GM21723 (cell line): Measurements from ENCODE around the gene CACNA1A.
"Not testable (repeated sequence)": the region's sequence is repeated elsewhere in the genome, so short reads cannot be mapped to it uniquely, and the experiment has no call there.

Experiments used
- ATAC-seq: cut with Tn5 transposase; IDR thresholded peaks from one replicate; pipeline ENCODE4 v1.9.1; 2021; ENCODE audit warnings: mild to moderate bottlenecking, moderate library complexity; ENCODE audit not compliant: unreplicated experiment

CACNA1A gene

DNA sequence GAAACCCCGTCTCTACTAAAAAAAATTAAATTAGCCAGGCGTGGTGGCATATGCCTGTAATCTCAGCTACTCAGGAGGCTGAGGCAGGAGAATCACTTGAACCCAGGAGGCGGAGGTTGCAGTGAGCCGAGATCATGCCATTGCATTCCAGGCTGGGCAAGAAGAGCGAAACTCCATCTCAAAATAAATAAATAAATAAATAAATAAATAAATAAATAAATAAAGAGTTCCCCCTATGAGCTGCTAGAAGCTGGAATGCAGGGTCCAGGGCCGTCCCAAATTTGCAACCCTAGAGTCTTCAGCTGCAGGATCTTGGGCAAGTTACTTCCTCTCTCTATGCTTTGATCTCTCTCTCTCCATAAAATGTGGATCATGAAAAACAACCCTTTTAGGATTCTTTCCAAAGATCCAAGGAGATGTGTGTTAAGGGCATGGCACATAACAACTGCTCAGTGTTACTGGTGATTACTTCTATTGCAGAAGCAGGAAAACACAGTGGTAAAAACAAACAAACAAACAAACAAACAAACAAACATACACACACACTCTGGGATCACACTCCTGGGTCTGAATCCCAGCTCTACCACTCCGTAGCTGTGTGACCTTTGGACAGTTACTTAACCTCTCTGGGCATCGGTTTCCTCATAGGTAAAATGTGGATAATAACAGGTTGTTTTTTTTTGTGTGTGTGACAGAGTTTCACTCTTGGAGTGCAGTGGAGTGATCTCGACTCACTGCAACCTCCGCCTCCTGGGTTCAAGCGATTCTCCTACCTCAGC is 78.8 kb downstream of the CACNA1A start:
- ATAC-seq, result no peak

DNA sequence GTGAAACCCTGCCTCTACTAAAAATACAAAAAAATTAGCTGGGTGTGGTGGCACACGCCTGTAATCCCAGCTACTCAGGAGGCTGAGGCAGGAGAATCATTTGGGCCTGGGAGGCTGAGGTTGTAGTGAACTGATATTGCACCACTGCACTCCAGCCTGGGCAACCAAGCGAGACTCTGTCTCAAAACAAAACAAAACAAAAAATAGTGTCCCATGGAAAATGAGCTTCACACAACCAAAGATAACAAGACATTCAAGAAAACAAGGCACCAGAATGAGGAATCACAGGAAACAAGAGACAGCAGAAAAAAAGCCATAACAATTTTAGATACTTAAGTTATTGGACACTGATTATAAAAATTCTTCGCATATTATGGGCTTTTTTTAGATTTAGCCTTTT is 80.4 kb downstream of the CACNA1A start:
- ATAC-seq, result not testable (repeated sequence)

DNA sequence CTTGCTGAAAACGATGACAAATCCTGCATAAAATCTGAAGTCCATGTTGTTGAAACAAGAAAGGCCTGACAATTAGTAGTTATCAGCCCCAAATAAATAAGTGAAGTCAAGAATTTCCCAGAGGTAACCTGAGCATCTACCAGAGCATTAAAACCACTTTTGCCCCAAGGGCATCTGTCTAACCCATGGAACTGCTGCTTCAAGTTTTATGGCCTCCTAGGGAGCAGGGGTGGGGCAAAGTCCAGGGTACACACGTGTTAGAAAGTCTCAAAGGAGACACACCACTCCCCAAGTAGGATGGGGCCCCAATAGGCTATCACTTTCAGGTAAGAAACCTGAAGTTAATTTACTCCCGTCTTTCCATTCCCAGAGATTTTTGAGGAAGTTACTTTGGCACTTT is 81.1 kb downstream of the CACNA1A start:
- no peak for ATAC-seq

DNA sequence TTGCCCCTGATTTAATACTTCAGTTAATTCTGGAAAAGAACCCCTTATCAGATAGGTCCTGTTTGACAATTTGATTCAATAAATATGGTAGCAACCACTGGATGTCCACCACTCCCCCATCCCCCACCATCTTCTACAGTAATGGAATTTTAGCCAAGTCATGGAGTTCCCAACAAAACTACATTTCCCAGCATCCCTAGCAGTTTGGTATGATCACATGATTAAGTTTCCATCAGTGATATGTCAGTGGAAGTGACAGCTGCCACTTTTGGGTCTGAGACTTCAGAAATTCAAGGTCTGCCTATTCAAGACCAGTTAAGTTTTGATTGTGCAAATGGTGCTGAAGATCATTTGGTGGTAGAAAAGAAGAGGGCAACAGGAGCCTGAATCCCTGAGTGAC is 85.5 kb downstream of the CACNA1A start:
- ATAC-seq, result no peak

DNA sequence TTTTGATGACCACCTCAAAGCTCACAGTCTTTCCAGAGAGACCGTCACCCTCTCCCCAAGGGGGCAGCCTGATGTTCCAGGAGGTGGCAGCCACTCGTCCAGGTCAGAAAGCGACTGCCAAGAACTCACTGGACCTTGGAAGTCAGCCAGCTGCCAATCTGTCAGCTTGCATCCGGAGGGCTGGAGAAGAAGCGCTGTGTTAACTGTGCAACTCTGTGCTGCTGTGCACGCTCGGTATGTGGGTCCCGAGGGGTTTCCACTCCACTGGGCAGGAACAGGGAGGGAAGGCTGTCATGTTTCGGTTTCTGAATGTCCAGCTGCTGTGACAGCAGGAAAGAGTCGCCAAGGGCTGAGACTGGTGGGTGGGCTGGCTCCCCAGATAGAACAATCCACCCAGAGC is 89.2 kb downstream of the CACNA1A start:
- ATAC-seq, result no peak

DNA sequence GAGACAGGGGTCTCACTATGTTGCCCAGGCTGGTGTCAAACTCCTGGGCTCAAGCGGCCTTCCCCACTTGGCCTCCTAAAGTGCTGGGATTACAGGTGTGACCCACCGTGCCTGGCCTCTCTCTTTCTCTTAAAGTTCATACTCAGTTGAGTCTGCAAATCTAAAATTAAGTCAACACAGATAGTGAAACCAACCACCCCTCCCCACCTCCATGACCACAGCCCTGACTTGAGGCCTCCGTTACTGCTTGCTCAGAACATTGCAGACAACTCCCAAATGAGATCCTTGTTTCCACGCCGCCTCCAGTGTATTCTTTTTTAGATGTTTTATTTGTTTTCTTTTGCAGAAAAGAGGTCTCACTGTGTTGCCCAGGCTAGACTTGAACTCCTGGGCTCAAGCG is 94.4 kb downstream of the CACNA1A start:
- ATAC-seq, result no peak

DNA sequence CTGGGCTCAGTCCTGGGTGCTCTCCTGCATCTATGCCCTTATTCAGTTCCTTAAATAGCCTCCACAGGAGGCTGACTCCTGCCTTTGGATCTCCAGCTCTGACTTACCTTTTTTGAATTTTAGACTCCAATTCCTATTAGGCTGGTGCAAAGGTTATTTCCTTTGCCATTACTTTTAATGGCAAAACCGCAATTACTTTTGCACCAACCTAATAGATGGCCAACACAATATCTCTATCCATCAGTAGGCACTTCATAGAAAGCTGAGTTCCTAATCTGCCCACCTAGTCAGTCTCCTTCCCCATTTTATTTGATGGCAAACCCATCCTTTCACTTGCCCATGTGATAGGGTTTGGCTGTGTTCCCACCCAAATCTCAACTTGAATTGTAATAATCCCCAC is 95.3 kb downstream of the CACNA1A start:
- ATAC-seq, result no peak

DNA sequence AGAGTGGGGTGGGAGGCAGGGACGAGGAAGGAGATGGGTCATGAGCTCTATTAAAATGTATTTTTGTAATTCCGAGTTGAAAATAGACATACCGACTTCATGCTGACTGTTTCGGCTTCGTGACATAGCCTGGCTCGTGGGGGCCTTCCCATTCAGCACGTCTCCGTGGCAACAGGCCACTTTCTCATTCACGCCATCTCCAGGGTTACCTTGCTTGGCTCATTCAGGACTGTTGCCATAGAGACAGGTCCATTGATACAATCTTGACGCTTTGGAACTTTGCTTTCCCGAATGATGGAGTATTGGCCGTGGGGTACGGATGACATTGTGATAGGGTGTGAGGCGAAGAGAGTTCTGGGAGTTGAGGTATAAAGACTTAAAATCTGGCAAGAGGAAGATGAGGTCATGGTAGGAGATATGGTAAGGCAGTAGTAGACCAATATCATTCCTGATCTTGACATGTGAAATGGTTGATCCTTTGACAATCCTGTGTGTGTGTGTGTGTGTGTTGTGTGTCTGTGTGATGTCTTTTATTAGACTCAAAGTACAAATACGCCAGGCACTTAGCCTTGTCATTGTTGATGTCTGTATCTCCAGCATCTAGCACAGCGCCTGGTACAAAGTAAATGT is 97.3 kb downstream of the CACNA1A start:
- no peak for ATAC-seq

DNA sequence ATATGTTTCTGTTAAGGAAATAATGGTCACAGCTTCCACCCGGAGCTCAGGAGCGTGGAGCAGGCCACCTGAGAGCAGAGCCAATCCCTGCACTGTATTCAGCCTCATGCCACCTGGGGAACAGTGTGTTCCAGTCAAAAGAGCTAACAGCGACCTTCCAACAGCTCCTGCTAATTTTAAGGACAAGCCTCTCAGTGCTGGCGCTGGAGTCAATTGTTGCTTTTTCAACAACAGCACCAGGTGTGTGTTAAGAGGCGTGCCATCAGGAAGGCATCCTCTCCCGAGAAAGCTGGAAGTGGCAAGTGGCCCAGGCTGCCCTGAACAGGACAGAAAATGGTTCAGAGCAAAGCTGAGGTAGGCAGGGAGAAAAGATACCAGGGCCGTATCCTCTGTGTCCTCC is 102.0 kb downstream of the CACNA1A start:
- no peak for ATAC-seq

DNA sequence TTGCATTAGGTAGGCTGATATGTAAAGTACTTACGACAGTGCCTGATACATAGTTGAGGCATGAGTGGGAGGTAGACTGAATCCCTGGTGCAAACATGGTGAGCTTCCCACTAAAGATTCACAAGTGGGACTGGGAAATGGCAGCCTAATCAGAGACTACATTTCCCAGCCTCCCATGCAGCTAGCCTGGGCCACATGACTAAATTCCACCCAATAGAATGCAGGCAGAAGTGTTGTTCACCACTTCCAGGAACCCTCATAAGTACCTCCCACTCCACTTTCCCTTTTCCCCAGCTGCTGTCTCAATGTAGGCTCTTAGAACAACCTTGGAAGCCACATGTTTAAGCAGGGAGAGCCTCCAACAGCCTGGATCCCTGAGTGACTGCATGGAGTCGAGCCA is 104.9 kb downstream of the CACNA1A start:
- ATAC-seq, result no peak

DNA sequence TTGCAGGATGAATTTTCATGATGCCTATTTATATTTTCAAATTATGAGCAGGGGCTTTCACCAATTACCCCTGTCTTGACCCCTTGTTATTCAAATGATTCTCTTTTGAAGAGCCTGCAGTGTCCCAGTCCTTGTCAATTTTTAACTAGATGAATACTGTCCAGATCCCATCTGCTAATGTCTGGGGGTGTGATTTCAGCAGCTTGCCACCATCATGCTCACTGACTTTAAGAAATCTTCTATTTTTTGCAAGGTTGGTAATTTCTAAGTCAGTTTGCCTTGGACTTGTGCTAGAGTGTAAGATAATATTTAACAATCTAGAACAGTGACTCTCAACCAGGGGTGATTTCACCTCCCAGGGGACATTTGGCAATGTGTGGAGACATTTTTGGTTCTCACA is 106.0 kb downstream of the CACNA1A start:
- no peak for ATAC-seq

DNA sequence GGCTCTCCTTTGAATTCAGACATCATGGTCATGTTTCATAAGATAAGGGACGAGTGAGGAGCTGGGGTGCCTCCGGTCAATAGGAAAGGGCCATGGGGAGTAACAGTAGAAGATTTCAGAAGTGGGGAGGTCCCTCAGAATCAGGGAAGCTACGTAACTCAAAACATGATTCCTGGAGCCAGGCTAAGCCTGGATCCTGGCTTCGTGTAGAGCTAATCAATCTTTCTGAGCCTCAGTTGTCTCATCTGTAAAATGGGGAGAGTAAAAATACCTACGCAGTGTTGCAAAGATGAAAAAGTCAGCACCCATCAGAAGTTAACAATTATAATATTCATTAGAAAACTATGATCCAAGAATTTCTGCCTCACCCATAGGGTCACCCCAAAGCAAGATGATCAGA is 106.5 kb downstream of the CACNA1A start:
- ATAC-seq, result no peak

DNA sequence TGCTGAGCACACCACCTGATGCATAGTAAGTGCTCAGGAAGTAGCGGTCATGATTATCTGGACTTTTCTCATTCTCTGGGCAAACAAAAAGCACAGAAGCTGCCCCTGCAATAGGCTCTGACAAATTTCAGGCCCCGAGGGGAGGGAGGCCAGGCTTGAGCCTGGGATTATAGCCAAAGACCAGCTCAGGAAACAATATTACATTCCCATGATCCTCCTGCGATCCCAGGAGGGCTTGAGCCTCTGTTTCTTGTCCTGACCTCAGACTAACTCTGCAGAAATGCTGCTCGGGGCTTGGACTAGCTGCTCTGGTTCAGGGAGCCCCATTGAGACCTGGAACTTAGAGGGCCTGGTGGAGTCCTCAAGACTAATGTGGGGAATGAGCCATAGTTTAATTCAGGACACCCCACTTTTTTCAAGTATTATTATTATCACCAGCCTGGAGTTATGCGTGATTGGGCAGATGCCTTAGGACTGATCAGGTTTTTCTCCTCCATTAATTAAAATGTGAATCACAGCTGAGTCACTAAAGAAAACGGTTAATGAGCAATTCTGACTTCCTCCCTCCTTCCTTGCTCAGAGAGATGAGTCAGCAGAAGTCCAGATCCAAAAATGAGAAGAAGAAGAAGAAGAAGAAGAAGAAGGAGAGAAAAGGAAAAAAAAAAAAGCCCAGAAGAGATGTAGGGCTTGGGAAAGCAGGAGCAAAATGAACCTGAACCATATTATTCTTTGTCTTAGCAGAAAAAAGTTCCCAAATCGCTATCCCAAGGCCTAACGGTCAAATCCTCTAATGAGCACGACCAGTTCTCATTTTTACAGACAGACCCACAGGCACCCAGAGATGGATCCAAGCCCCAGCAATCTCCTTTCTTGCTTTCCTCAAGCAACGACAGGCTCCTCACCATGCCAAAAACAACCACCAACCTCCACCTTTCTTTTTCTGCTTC is 107.2 kb downstream of the CACNA1A start:
- ATAC-seq, result no peak

DNA sequence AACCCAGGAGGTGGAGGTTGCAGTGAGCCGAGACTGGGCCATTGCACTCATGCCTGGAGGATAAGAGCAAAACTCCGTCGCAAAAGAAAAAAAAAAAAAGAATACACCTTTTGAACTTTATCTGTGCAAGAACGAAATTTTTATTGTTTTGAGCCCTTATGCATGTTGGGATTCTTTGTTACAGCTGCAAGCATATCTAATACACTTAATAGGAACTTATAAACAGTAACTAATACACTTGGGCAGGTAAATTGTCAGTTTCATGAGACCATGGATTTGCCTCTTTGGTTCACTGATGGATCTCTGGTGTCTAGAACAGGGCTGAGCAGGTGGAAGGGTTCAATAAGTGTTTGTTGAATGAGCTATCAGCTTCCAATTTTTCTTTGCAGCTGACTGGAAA is 108.1 kb downstream of the CACNA1A start:
- no peak for ATAC-seq

DNA sequence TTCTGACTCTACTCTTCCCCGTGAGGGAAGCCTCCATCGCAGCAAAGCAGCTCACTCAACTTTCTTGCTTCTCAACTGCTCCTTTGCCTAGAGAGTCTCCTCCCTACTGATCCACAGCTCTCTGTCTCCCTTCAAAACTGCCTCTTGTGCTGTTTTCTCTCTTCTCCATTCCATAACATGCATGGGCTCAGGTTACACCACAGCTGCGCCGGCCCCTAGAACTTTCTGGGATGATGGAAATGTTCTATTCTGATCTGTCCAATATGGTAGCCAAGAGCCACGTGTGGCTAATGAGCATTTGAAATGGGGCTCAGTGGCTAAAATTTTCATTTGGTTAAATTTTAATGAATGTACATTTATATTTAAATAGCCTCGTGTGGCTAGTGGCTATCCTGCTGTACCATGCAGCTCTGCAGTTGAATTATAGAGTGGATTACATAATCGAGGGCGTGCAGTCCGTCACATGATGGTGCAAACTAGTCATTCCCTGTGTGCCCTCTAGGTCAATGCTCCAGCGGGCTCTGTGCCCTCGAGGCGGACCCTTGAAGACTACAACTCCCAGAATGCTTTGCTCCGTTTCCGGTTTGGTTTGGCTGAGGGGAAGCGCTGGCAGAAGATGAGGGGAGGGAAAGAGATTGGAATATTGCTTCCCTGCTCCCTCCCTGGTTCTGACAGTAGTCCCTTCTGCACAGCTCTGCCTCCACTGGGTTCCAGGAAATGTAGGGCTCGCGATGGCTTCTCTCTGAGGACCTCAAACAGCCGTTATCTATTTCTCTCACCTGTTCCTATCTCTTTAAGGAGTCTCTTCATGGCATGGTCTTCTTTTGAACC is 109.8 kb downstream of the CACNA1A start:
- ATAC-seq, result no peak

DNA sequence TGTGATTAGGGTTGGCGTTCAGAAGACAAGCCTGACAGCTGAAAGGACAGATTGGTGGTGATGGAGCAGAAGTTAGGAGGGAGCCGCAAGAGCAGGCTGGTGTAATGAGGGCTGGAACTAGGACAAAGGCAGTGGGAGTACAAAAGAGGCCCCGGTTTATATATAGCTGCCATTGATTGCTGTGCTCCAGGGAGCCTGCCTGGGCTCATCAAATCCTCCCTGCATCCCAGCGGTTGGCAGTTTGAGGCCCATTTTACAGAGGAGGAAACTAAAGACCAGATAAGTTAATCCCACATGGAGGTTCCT is 123.7 kb downstream of the CACNA1A start:
- ATAC-seq, result no peak

DNA sequence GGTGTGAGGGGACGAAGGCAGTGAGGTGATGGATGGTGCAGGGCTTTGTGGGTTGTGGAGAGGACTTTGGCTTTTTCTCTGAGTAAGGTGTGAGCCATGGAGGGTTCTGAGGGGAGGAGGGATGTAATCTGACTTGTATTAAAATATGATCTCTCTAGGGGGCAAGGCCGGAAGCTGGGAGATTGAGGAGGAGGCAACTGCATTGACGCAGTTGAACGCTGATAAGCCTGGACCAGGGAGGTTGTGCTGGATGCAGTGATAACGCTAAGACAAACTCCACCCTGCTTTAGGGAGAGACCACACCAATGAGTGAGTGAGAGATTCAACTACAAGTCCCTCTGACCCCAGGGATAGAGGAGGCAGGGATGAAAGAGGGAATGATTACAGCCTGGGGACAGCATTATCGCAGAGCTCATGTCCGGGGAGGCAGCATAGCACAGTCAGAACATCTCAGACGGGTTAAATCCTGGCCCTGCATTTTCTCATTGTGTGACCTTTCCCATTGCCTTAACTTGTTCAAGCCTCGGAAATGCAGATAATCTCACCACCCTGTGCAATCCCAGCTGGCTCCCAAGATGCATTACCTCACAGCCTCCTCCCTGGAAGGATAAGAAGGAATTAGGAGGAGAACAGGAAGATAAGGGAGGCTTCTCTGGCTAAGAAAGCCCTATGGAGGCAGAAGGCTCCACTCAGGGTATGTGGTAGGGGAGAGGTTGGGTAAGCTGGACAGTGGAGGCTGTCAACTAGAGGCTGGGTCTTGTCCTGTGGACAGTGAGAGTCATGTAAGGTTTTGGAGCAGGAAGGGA is 124.2 kb downstream of the CACNA1A start:
- no peak for ATAC-seq

DNA sequence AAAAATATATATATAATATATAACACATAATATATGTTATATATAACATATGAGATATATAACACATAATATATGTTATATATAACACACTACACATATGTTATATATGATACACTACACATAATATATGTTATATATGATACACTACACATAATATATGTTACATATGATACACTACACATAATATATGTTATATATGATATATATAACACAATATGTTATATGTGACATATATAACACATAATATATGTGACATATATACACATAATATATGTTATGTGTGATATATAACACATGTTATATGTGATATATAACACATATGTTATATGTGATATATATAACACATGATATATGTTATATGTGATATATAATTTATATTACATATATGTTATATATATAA is 129.7 kb downstream of the CACNA1A start:
- ATAC-seq, result no peak

DNA sequence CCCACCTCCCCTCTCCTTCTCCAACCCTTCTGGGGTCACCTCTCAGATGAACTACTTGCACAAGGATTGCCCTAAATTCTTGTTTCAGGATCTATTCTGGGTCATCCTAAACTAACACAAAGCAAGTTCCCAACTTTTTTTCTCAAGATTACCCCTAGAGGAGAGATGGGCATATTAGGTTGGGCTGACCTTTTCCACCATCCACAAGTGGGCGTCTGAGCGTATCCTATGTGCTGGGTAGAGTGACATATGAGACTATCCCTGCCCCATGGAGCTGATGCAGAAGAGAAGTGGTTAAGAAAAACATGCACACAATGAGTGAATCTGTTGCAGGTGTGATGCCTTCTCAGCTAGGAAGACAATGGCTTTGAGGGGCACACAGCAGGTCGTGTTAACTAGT is 132.7 kb downstream of the CACNA1A start:
- ATAC-seq, result no peak

DNA sequence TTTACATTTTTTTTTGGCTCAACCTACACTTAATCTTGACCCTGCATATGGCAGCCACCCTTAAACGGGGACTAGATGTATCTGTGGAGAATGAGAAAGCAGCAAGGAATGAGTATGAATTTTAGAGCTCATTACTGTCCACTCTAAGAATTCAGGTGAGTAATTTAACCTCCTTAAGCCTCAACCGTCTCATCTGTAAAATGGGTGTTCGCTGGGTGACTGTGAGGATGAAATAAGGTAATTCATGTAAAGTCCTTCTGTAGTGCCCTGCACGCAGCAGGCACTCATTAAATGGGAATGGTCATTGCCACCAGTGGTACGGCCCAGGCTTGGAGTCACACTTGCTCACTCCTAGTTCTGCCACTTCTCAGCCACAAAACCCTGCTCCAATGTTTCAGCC is 135.3 kb downstream of the CACNA1A start:
- ATAC-seq, result no peak
